HG03342 (cell line): Measurements from ENCODE around the gene MYO16.

Experiments
- ATAC-seq: cut with Tn5 transposase; IDR thresholded peaks from one replicate; pipeline ENCODE4 v1.9.1; 2021; ENCODE audit warnings: mild to moderate bottlenecking, moderate library complexity; ENCODE audit not compliant: unreplicated experiment

MYO16 gene

GRCh38 chr13:108787700-108788414 lies 158.4 kb downstream of the MYO16 start:
- ATAC-seq: no peak

DNA sequence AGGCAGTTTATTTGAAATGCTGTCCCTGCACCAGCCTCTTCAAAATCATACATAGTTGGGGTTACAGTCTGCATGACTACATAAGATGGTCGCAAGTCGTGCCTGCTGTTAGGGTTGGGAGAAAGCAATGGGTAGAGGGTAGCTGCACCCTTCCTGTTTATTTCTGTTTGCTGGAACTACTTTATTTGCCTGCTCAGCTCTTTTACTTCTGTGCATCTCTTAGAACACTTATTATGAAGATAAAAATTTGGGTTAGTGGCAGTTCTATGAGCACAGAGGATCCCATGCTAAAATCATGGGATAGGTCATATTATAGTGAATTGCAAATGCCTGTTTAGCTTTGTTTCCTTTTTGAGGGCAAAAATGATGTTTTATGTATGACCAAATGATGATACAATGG lies 160.1 kb downstream of the MYO16 start:
- ATAC-seq: no peak

DNA sequence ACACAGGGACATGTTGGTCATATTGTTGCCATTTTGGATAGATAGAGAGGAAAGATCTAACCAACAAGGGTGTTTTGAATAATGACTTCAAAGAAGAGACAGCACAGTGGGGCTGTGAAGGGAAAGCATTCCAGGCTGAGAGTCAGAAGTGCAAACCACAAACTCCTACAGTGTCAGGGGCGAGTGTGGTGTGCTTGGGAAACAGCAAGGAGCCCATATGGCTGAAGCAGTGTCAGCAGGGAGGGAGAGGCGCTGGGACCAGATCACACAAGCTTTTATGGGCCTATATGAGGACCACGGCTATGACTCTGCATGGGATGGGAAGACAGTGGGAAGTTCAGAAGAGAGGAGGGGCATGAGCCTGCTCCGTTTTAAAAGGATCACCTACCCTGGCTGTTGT lies 166.4 kb downstream of the MYO16 start:
- ATAC-seq: no peak

GRCh38 chr13:108797354-108797753 lies 167.9 kb downstream of the MYO16 start:
- ATAC-seq: no peak

- no peak for ATAC-seq
These were observed 178.4 kb downstream of the MYO16 start for GRCh38 chr13:108807841-108808240.

DNA sequence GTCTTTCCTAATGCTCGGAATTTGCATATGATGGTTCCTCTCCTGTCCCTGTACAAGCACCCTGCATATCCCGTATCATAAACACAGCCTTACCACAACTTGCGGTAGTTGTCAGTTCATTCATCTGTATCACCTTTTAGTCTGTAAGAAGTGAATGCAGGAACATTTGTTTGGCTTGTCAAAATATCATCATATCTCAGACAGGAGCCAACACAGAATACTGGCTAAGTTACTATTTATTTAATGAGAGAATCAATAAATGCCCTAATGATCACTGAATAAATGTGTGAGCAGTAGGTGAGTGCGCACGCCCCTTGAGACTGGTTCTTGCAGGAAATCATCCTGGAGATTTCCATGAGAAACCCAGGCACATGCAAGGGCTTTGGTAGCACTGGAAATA lies 182.8 kb downstream of the MYO16 start:
- ATAC-seq: no peak

- ATAC-seq: no peak
These were observed 183.2 kb downstream of the MYO16 start for GRCh38 chr13:108812661-108813060.

DNA sequence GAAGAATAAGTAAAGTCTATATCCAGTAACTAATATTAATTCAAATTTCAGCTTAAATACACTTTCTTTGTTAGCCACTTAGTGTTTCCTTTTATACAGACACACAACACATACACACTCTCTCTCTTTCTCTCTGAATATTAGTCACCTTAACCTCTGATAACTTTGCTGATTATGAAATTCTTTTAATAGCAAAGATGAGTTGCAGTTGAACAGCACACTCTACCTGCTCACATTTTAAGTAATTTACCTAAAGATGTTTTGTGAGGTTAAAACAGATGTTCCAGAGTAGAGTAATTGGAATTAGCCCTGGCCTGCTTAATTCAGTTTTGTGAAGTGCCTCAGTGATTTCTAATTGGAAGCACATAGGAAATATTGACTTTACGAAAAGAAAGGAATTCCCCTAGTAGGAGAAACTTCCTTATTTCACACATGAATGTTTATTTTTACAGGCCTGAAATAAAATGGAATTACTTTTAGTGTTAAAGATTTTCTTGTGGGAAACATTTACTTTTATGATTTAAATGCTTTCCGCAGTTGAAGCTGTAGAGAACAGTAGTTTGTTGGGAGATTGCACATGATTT lies 184.3 kb downstream of the MYO16 start:
- no peak for ATAC-seq

GRCh38 chr13:108816375-108816774 lies 187.0 kb downstream of the MYO16 start:
- no peak for ATAC-seq

- ATAC-seq: no peak
These were observed 198.2 kb downstream of the MYO16 start for GRCh38 chr13:108827646-108828045.

GRCh38 chr13:108828086-108828815 lies 198.8 kb downstream of the MYO16 start:
- ATAC-seq: no peak

DNA sequence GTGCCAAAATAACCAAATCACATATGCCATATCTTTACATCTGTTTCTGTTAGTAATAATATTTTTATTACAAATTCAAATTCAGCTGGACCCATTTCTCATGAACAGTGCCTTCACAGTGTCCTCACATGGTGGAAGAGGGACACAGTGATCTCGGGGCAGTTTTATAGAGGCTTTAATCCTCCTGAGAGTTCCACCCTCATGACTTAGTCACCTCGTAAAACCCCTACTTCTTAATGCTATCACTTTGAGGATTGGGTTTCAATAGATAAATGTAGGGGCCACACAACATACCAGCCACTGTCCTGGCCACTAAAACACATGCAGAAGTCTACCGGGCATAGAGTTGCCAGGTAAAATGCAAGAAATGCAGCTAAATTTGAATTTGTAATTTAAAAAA lies 201.5 kb downstream of the MYO16 start:
- ATAC-seq: no peak

GRCh38 chr13:108833531-108833930 lies 204.1 kb downstream of the MYO16 start:
- ATAC-seq: no peak

DNA sequence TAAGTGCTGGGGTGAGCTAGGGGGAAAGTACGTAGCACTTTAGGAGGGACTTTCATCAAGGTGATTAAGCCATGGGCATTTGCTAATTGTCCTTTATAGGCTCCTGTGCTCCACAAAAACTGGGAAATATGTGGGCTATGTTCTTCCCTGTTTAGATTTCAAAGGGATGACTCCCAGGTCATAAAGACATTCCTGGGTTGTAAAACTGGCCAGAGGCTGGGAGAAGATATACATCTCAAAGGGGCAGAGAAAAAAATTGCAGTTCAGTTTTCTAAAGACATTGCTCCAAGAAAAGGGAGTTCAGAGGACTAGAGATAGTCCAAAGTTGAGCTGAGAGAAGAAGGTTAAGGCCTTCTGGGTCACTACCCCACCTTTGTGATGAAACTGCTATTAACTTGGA lies 204.8 kb downstream of the MYO16 start:
- ATAC-seq: no peak

- no peak for ATAC-seq
These were observed 205.7 kb downstream of the MYO16 start for GRCh38 chr13:108835083-108835482.

DNA sequence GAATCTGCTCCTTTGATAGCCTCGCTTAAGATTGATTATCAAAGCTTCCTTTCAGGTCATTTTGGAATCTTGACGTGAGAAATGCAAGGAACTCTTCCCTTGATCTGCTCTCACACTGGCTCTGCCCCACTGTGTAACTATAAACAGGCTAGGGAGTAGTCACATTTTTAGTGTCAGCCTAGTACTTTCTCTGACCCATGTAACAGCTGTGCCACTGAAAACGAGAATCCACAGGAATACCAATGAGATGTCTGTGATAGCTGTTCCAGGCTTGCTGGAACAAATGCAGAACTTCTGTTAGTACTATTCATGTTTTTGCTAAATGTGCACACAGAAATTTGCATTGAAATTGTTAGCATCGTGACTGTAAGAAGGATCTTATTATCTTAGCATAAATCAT lies 221.3 kb downstream of the MYO16 start:
- ATAC-seq: no peak

- no peak for ATAC-seq
These were observed 222.2 kb downstream of the MYO16 start for GRCh38 chr13:108851660-108852059.

DNA sequence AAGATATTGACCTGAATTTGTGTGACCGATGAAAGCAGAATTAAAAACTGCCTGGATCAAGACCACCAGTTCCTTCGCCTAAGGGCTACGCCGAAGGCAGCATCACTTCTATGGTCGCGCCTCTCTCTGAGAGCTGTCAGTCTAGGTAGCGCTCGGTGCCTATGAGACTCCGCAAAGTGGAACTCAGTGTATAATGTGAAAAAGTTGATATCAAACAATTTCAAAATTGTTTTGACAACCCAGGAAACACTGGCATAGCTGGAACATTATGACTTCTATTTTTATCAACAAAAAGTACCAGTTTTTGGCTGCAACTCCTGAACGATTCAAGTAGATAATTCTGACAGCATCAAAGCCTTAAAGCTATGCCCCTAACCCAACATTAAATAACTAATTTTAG lies 223.6 kb downstream of the MYO16 start:
- ATAC-seq: no peak

- peak; percentile 74 for ATAC-seq
These were observed 226.5 kb downstream of the MYO16 start for GRCh38 chr13:108855737-108856387.

GRCh38 chr13:108858676-108859075 lies 229.3 kb downstream of the MYO16 start:
- ATAC-seq: no peak

- no peak for ATAC-seq
These were observed 230.0 kb downstream of the MYO16 start for GRCh38 chr13:108859197-108860012.
